Mesendoderm (in vitro differentiated cells): ENCODE results near the gene ZNF205. TPM values are rescaled to one million over a fixed set of nuclear protein-coding genes. Genes with fewer than 3 reads are reported as not detected.
"Not testable (repeated sequence)": the region's sequence is repeated elsewhere in the genome, so short reads cannot be mapped to it uniquely, and the experiment has no call there.

Experiments
- DNase-seq: peaks from one replicate; pipeline ENCODE4 v3.0.0; 2013
- H2AK5ac ChIP-seq: 2 replicates; pipeline ENCODE4 v1.6.1; 2013; ENCODE audit warnings: low read length, inconsistent platforms
- H2BK120ac ChIP-seq: 2 replicates; pipeline ENCODE4 v1.6.1; 2013; ENCODE audit warnings: low read depth, mild to moderate bottlenecking, low read length, moderate library complexity, mixed read lengths
- H2BK15ac ChIP-seq: replicated peaks from 2 replicates; pipeline ENCODE4 v1.6.1; 2013; ENCODE audit warnings: low read depth, mild to moderate bottlenecking, moderate library complexity
- H2BK5ac ChIP-seq: 2 replicates; pipeline ENCODE4 v1.6.1; 2013; ENCODE audit warnings: low read length, inconsistent platforms
- H3K18ac ChIP-seq: 2 replicates; pipeline ENCODE4 v1.6.1; 2013; ENCODE audit warnings: mild to moderate bottlenecking, low read length, mixed read lengths
- H3K23ac ChIP-seq: one replicate; pipeline ENCODE4 v1.6.1; 2013; ENCODE audit warnings: low read length
- H3K27ac ChIP-seq: 2 replicates; pipeline ENCODE4 v1.5.1; 2013; ENCODE audit warnings: low read depth, mild to moderate bottlenecking, inconsistent platforms, low read length, moderate library complexity
- H3K27me3 ChIP-seq: 2 replicates; pipeline ENCODE4 v1.6.1; 2013; ENCODE audit warnings: low read length, control low read depth, mild to moderate bottlenecking, inconsistent platforms; ENCODE audit not compliant: insufficient read depth, poor library complexity
- H3K36me3 ChIP-seq: 2 replicates; pipeline ENCODE4 v1.6.1; 2013; ENCODE audit warnings: low read length, inconsistent platforms; ENCODE audit not compliant: control insufficient read depth, insufficient read depth
- H3K4ac ChIP-seq: one replicate; pipeline ENCODE4 v1.6.1; 2013; ENCODE audit warnings: low read depth, mild to moderate bottlenecking, low read length, moderate library complexity
- H3K4me1 ChIP-seq: 2 replicates; pipeline ENCODE4 v1.6.1; 2013; ENCODE audit warnings: low read depth, low read length, inconsistent platforms; ENCODE audit not compliant: control insufficient read depth
- H3K4me2 ChIP-seq: 2 replicates; pipeline ENCODE4 v1.6.1; 2013; ENCODE audit warnings: low read length
- H3K4me3 ChIP-seq: 2 replicates; pipeline ENCODE4 v1.5.1; 2013; ENCODE audit warnings: mild to moderate bottlenecking, low read length
- H3K56ac ChIP-seq: one replicate; pipeline ENCODE4 v1.6.1; 2013; ENCODE audit warnings: low read length
- H3K79me1 ChIP-seq: 2 replicates; pipeline ENCODE4 v1.6.1; 2013; ENCODE audit warnings: low read length, inconsistent platforms
- H3K79me2 ChIP-seq: 2 replicates; pipeline ENCODE4 v1.6.1; 2013; ENCODE audit warnings: mild to moderate bottlenecking, low read length; ENCODE audit not compliant: control insufficient read depth, insufficient read depth
- H3K9ac ChIP-seq: 2 replicates; pipeline ENCODE4 v1.6.1; 2013; ENCODE audit warnings: low read length, inconsistent platforms
- H4K5ac ChIP-seq: one replicate; pipeline ENCODE4 v1.6.1; 2013; ENCODE audit warnings: low read length
- H4K8ac ChIP-seq: one replicate; pipeline ENCODE4 v1.6.1; 2013; ENCODE audit warnings: low read depth, mild to moderate bottlenecking, control low read depth, low read length, moderate library complexity
- WGBS: extraction: QIAGEN DNeasy Blood & Tissue Kit; methylation state at CpG from one replicate; pipeline ENCODE4 v1.1.7; 2013; ENCODE audit warnings: low lambda C conversion rate, missing lambda C conversion rate; ENCODE audit not compliant: insufficient coverage; ENCODE audit errors: extremely low coverage; 5-methylcytosine and 5-hydroxymethylcytosine counted together
- small RNA-seq: library from polyadenylated mRNA; stranded (forward); fragments of <200 nt; extraction: miRNeasy Mini kit (QIAGEN cat#:217004); gene quantifications from one replicate; pipeline ENCODE3, GENCODE V24; 2013; ENCODE audit not compliant: insufficient read depth

ZNF205 gene

GRCh38 chr16:3168729-3169128 lies 56.3 kb downstream of the ZNF205 start:
- H2BK5ac ChIP-seq, H2BK120ac ChIP-seq, H3K23ac ChIP-seq, H2AK5ac ChIP-seq, H4K8ac ChIP-seq, H3K36me3 ChIP-seq, H3K79me2 ChIP-seq, H2BK15ac ChIP-seq, DNase-seq, H3K18ac ChIP-seq, H3K4me3 ChIP-seq, H3K27ac ChIP-seq, H4K5ac ChIP-seq, H3K27me3 ChIP-seq, H3K56ac ChIP-seq, H3K4me1 ChIP-seq, H3K4me2 ChIP-seq, H3K9ac ChIP-seq, H3K79me1 ChIP-seq, H3K4ac ChIP-seq: not testable (repeated sequence)
- no CpG with 5 or more reads among the region's 7 CpGs for WGBS

Small RNAs within 50 kb of the gene (small RNA-seq; reads per million reads assigned to genes)
- gene RNU1-22P = not detected
